Islet precursor cell (in vitro differentiated cells): ENCODE results near the gene LGALS14.
A peak's percentile ranks its signal among the peaks of the same experiment; 100 is the strongest.
"Not testable (repeated sequence)": the region's sequence is repeated elsewhere in the genome, so short reads cannot be mapped to it uniquely, and the experiment has no call there.

ENCODE experiments used
- DNase-seq: peaks from one replicate; pipeline ENCODE4 v3.0.0-alpha.2; 2018

Gene LGALS14, protein sequence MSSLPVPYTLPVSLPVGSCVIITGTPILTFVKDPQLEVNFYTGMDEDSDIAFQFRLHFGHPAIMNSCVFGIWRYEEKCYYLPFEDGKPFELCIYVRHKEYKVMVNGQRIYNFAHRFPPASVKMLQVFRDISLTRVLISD

DNA sequence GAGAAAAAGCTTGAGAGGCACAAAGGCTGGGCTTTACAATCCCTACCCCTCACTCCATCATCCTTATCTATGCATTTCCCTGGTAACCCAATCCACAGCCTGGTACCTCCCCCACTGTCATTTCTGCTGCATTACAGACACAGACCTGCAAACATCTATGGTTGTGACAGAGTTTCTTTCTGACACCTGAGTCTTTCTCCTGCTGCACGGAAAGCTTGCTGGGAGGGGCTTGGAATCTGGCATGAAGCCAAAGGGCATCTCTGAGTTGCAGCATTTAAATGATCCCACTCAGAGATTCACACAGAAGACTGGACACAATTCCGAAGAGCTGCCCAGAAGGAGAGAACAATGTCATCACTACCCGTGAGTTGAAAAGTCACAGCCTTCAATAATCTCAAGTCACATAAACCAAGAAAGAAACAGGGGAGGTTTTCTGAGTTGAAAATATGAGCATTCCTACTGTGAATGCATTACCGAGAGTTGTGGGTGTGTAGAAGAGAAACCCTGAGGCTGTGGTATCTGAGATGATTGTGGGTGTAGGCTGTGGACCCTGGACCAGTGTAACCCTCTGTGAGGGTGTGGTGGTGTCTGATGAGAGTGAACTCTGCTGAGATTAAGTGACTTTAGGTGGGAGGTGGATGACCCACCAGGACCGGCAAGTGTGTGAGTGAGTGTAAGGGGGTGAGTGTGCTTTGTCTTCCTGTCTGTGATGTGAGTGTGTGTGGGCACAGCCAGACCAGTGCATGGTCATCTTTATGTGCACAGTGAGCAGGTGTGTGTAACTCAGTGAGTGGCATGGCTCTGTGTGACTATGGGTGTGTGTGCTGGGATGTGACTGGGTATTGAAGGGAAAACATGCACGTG is at the start of gene LGALS14:
Gene LGALS14, plus strand, starts transcription at position 301 of the 864 bp plus-strand sequence. Its CDS starts 48 bp downstream, at position 349.
- no peak for DNase-seq

DNA sequence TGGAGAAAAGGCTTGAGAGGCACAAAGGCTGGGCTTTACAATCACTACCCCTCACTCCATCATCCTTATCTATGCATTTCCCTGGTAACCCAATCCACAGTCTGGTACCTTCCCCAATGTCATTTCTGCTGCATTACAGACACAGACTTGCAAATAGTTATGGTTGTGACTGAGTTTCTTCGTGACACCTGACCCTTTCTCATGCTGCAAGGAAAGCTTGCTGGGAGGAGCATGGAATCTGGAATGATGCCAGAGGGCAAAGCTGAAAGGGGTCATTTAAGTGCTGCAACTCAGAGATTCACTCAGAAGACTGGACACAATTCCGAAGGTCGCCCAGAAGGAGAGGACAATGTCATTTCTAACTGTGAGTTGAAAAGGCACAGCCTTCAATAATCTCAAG is 48.7 kb upstream of the LGALS14 start, which contains the start of gene LGALS16:
Gene LGALS16, plus strand, starts transcription at position 301 of the 400 bp plus-strand sequence. Its CDS starts 49 bp downstream, at position 350.
- DNase-seq, result no peak

DNA sequence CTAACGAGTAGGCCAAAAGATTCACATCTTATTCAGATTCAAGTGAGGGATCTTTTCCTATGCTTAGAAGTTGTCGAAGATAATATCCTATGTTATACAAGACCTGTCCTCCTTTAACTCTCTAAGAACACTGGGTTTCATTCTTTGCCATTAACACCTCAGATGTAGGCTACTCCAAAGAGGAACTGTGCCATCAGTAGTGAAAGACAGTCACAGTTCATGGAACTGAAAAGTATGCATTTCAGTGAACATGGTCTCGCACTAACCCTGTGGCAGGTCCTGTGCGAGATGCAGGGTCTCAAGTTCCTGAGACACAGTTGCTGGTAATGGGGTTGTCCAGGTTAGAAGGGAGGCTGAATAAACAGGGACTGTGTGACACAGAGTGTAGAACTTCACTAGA is 44.5 kb upstream of the LGALS14 start:
- DNase-seq, result no peak

DNA sequence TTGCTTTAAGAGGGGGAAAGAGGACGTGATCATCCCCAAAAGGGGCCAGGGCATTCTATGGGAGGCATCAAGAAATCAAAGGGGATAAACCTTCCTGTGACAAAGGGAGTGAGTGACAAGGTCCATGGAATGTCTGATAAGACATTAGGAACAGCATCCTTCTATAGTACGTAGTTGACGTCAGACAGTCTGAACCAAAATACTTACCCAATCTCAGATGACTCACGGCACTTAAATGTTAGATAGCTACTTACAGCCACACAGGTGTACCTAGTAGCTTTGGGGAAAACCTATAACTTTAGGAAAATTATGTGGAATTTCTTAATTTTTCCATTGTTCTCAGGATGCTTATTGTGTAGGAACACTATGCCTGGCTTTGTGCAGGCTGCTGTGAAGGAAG is 43.6 kb upstream of the LGALS14 start:
- DNase-seq, result no peak

DNA sequence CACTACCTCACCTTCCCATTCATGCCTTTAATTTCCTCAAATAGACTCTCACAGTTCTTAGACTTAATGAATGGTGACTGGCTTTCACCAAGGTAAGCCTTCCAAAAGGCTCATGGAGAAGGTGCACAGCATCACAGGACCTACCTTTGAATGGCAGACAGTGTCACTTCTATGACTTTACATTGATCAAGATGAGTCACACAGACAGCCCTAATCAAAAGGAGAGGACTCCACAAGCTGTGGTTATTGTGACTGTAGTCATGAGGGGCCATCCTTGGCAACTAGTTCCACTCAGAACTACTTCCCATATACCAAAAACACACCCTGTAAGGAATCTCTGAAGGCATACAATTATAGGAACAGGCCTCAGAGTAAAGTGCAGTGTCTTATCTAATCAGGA is 42.7 kb upstream of the LGALS14 start:
- no peak for DNase-seq

DNA sequence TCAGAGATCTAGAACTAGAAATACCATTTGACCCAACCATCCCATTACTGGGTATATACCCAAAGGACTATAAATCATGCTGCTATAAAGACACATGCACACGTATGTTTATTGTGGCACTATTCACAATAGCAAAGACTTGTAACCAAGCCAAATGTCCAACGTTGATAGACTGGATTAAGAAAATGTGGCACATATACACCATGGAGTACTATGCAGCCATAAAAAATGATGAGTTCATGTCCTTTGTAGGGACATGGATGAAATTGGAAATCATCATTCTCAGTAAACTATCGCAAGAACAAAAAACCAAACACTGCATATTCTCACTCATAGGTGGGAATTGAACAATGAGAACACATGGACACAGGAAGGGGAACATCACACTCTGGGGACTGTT is 34.4 kb upstream of the LGALS14 start:
- not testable (repeated sequence) for DNase-seq

DNA sequence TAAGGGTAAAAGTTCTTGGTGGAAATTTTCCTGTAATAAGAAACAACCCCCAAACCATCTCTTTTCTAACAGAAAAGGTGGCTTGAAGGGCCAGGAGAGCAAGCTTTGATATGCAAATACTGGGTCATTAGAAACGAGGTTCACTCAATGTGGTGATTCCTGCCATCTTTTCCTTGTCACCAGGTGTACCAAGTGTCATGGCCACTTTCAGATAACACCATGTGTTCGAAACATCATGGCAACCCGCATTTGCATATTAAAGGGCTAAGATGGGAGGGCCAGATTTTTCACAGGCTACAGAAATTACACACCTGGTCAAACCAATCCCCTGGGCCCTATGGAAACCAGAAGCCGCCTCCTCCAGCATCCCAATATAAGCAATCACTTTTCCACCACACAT is 33.3 kb upstream of the LGALS14 start:
- DNase-seq, result no peak

DNA sequence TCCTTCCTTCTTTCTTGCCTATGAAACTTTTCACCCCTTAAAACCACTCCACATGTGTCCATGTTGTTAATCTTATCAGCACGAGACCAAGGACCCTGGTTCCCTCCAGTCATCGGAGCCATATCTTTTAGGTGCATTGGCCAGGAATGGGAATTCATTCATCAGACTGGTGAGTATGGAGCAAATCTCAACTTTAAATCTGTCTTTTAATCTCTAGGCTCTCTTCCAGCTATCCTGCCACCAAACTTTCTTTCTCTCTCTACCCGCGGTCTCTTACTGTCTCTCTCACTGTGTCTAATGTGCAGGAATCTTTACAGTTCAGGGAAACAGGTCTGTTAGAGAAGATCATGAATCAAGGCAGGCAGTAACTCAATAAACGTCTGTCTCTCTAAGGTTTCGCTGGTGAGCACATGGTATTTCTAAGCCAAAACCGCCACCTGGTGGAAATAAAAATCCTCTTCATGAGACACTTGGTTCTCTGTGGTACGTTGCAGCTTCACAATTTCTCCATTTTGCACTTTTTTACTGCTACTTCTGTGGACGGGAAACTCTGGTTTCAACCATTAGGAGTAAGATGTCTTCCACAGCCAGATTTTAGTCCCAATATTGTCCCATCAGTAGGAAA is 32.4 kb upstream of the LGALS14 start:
- peak; percentile 60 for DNase-seq

DNA sequence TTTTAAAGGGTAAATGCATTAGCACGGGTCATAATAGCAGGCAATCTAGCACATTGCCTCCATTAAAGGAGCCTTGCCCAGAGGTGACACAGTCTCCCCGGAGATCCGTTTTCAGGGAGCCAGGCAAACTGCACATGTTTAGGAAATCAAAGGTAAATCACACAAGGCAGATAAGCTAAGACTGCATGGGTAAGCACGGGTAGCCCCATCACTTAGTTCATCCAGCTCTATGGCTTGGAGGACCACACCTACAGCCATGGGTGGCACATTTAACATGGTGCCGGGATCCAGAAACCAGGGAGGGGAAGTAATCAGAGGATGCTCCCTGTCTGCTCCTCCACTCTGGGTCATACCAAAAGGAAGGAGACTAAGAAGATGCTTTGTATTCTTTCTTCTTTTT is 31.8 kb upstream of the LGALS14 start:
- no peak for DNase-seq

DNA sequence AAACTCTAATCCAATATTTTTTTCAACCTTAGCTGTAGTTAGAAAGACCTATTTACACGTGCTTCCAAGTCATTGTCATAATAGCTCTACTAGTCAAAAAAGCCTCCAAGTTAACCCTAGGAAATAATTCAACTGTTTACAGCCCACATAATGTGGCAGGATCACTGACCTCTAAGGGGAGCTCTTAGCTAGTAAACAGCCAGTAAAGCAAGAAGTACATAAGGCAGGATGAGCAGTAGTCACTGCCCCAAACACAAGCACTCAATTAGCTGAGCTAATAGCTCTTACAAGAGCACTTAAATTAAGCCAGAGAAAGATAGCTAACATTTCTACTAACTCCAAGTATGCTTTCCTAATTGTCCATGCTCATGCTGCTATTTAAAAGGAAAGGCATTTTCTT is 30.4 kb upstream of the LGALS14 start:
- DNase-seq, result not testable (repeated sequence)

DNA sequence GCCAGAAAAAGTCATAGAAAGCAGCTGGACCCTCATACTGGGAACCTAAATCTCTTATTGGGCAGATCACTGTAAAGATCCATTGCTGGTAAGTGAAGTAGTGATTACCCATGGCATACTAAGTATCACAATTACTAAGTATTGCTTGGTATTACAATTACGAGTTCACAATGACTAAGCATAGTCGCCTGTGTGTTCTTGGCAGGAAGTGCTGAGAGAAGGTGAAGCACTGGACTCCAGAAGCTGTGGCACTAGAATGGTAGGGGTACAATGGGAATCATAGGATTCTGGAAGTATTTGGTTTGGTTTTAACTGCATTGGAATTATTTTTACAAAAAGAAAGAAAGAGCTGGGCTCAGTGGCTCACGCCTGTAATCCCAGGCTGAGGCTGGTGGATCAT is 28.3 kb upstream of the LGALS14 start:
- DNase-seq, result no peak

DNA sequence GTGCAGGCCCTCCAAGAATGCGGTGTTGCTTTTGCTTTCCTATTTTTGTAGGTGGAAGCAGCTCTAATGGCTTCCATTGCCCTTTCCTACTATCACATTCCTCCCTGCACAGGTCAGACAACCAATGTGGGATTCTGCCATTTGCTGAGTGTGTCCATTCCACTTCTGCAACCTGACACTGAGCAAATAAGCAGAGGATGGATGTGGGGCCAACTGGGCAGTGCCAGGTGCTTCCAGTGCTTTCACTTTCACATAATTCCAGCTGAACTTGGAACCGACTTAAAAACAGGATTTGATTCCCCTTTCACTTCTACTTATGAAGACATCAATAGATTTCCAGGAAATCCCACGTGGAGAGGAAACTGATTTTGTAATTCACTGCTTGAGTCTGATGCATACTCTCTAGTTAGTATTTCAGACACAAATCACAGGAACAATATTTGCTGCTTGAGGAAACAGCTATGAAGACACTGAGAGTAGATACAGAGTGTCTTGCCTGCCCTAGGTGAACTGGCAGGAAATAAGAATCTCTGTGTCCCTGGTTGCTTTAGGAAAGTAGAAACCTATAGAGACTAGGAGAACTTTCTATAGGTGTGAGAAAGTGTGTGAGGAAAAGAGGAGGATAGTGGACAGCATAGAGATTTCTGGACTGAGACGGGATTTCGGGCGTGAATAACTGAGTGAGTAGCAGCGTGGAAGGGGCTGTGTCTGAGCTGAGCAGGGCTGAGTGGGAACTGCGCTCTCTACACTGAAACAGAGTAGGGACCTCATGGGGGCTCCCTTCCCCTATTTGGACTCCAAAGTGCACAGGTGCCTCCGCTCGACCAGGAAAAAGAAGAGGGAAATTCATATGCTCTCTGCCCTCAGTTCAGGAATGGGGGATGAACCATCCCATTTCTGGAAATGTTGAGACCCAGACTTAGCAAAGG is 26.1 kb upstream of the LGALS14 start:
- DNase-seq, result no peak

DNA sequence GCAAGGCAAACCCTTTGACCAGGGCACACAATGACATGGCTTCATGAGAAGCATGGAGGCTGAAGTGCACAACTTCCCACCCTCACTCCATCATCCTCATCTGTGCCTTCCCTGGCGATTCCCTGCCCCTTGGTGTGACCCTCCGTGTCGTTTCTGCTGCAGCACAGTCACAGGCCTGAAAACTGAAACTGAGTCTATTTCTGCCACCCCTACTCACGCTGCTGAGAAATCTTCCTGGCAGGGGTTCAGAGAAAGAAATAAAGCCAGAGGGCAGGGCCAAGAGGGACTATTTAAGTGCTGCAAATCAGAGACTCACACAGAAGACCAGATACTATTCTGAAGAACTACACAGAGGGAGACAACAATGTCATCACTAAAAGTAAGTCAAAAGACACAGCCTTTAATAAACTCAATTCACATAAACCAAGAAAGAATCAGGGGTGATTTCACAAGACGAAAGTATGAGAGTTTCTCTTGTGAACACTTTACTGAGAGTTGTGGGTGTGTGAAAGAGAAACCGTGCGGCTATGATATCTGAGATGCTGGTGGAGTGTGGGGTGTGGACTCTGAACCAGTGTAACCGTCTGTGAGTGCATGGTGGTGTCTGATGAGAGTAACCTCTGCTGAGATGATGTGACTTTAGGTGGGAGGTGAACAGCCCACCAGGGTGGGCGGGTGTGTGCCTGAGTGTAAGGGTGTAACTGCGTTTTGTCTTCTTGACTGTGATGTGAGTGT is 25.1 kb upstream of the LGALS14 start:
- DNase-seq, result no peak

DNA sequence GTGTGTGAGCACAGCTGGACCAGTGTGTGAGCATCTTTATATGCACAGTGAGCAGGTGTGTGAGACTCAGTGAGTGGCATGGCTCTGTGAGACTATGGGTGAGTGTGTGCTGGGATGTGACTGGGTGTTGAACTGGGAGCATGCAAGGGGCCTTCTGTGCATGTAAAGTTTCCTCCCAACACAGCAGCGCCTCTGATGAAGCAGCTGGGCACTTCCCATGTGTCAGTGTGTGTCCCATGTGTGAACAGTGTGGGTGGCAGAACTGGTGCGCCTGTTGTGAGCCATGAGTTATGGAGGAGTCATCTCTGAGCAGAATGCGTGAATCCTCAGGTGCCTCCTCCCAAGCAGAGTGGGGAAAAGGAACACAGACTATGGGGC is 24.5 kb upstream of the LGALS14 start:
- no peak for DNase-seq

DNA sequence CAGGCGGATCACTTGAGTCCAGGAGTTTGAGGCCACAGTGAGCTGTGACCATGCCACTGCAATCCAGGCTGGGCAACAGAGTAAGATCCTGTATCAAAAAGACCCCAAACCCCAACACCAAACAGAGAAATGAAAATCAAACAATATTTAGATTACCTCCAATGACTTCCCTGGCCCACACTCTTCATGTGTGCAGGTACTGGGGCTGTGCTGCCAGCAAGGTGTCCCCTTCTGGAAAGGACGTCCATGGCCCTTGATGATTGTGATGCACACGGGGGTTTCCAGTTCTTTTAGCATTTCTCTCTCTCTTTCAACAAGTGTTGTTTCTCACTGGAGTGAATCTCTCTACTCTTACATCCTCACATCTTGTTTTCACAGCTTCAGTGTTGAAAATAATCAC is 23.7 kb upstream of the LGALS14 start:
- no peak for DNase-seq

DNA sequence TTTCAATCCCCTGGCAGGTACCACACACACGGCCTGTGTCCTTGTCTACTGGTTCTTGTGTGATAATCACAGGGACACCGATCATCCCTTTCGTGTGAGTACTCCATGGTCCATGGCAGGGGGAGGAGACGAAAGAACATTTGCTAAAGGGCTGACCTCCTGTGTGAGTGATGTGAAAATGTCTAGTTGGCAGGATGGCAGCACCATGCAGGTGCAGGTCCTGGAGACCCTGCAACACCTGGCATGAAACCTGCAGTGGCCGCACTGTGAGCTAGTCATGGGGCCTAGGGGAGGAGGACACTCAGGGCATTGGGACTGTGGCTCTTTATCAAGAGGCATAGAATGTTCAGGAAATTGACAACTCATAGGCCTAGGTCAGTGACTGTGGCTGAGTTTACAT is 22.9 kb upstream of the LGALS14 start:
- DNase-seq, result no peak

DNA sequence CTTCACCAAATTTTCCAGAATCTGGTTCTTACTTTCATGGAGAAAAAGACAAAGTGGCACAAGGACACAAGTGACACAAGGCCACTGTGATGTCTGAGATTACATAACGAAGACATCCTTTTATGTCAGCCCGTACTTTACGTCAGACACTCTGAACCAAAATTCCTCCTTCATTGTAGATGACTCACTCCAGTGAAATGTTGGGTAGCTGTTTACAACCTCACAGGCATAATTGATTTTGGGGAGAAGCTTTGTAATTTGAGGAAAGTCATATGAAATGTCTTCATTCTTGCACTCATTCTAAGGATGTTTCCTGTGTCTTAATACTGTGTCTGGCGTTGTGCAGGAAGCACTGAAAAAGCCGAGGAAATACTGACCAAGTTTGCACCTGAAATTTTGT is 20.0 kb upstream of the LGALS14 start:
- DNase-seq, result no peak

DNA sequence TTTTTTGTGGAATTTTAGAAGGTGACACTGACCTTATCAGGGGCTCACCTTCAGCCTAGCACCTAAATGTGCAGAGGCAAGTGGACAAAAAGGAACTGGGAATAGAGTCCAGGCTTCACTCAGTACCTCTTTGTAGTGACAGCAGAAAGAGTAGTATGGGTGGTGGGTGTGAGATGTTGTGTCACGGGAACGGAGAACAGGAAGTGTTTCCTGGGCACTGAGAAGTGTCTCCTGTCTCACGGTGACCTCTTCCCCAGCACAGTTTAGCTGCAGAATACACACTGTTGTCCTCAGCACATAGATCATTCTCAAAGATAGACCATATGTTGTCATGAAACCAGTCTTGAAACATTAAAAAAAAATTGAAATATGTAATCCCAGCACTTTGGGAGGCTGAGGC is 17.5 kb upstream of the LGALS14 start:
- no peak for DNase-seq

DNA sequence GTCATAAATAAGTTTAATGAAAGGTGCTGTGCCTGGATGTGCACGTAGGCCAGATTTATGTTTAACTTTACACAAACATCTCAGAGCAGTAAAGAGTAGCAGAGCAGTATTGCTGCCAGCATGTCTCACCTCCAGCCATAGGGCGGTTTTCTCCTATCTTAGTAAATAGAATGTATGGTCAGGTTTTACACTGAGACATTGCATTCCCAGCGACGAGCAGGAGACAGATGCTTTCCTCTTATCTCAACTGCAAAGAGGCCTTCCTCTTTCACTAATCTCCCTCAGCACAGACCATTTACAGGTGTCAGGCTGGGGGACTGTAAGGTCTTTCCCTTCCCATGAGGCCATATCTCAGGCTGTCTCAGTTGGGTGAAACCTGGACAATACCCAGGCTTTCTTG is 15.6 kb upstream of the LGALS14 start:
- not testable (repeated sequence) for DNase-seq

DNA sequence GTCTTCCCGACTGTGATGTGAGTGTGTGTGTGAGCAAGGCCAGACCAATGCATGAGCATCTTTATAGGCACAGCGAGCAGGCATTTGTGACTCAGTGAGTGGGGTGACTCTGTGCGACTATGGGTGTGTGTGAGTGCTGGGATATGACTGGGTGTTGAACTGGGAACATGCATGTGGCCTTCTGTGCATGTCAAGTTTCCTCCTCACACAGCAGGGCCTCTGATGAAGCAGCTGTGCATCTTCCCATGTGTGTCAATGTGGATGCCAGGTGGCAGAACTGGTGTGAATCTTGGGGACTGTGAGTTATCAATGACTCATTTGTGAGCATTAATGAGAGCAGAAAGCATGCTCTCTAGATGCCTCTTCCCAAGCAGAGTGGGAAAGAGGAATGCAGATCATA is 12.1 kb upstream of the LGALS14 start:
- no peak for DNase-seq

DNA sequence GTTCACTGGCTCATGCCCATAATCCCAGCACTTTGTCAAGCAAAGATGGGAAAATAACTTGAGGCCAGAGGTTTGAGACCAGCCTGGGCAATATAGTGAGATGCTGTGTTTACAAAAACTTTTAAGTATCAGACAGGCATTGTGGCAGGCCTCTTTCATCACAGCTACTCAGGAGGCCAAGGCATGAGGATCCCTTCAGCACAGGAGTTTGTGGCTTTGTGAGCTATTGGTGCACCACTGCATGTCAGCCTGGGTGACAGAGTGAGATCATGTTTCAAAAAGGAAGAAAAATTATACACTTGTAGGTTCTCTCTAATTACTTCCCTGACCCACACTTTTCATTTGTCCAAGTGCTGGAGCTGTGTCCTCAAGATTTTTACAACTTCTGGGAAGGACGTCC is 11.5 kb upstream of the LGALS14 start:
- no peak for DNase-seq

DNA sequence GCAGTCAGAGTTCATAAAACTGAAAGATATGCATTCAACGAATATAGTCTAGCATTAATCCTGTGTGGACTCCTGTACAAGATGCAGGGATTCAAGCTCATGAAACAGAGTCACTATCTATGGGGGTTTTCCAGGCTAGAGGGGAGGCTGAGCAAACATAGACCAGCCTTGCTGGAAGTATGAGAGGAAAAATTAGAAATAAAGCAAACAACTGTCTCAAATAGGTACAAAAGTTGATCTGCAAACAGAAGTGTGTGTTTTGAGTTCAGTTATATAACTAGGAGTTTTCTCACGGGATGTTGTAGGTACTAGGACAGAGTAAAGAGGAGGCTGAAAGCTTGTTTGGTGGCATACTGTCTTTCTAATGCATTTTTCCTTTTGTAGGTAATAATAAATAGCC is 8.5 kb upstream of the LGALS14 start:
- no peak for DNase-seq
